ENCODE results near the gene HOTAIR. TPM values are rescaled to one million over a fixed set of nuclear protein-coding genes. Genes with fewer than 3 reads are reported as not detected.

Gene HOTAIR
- total RNA-seq, 3 donors from 2014 or later (not counting 1 experiment from before 2014, with no cell fraction given): not detected

DNA sequence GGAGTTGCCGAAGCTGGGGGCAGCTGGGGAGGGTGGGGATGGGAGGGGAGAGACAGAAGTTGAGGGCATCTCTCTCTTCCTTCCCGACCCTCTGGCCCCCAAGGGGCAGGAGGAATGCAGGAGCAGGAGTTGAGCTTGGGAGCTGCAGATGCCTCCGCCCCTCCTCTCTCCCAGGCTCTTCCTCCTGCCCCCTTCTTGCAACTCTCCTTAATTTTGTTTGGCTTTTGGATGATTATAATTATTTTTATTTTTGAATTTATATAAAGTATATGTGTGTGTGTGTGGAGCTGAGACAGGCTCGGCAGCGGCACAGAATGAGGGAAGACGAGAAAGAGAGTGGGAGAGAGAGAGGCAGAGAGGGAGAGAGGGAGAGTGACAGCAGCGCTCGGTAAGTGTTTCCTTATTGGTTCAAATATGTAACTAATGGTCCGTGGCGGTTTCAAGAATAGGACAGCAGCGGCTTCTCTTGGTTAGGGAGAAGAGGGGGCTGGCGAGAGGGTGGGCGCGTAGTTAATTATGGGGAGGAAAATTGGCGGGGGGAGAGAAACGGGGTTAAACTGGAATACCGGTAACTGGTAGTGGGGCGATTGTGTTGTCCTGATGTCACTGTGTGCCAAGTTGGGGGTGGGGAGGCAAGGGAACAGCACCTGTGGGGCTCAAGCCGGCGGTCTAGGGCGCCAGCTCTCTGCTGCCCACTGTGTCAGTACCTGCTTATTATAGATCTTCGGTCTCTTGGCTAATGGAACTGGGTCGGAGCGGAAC lies 42.5 kb upstream of the HOTAIR start:
- intact Hi-C loops (cut with micrococcal nuclease): loop anchor here (2.0 to 10.0 kb wide), 2 partner anchors 16 to 268 kb away; partner anchors contain the start of genes CBX5, HNRNPA1 and HOXC5
- 5% methylated on average over 23 of the region's 24 CpGs for WGBS (ENCODE audit: insufficient coverage)
- H3K36me3 Mint-ChIP-seq: no peaks in the 10 kb centered on the region
- TF ChIP-seq, protein P1, sequence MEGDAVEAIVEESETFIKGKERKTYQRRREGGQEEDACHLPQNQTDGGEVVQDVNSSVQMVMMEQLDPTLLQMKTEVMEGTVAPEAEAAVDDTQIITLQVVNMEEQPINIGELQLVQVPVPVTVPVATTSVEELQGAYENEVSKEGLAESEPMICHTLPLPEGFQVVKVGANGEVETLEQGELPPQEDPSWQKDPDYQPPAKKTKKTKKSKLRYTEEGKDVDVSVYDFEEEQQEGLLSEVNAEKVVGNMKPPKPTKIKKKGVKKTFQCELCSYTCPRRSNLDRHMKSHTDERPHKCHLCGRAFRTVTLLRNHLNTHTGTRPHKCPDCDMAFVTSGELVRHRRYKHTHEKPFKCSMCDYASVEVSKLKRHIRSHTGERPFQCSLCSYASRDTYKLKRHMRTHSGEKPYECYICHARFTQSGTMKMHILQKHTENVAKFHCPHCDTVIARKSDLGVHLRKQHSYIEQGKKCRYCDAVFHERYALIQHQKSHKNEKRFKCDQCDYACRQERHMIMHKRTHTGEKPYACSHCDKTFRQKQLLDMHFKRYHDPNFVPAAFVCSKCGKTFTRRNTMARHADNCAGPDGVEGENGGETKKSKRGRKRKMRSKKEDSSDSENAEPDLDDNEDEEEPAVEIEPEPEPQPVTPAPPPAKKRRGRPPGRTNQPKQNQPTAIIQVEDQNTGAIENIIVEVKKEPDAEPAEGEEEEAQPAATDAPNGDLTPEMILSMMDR (IDR thresholded peaks at IDR 0.05): no peak
- peak; percentile 40 to 46 (median 43) for ATAC-seq
- peak overlapping the region; percentile 81 for H3K4me3 Mint-ChIP-seq
- peak in 1 of 2 donors; percentile 26 for DNase-seq
- H3K27me3 ChIP-seq (ENCODE audit: control insufficient read depth, insufficient read depth, low read length): peaks cover 55% of the 10 kb centered on the region
- peak overlapping the region; percentile 55 for H3K4me3 ChIP-seq (ENCODE audit: low read length)
- H3K9me3 ChIP-seq (ENCODE audit: control insufficient read depth, insufficient read depth, low read length): no peaks in the 10 kb centered on the region
- peaks cover 14 to 37% of the 10 kb centered on the region in 2 donors for H3K4me1 Mint-ChIP-seq
- peaks cover 33% of the 10 kb centered on the region for H3K4me1 ChIP-seq (ENCODE audit: control insufficient read depth, insufficient read depth, low read length)
- peaks cover 43 to 56% of the 10 kb centered on the region in 2 donors for H3K27me3 Mint-ChIP-seq (ENCODE audit: low read depth in 2 of 2)
- peak overlapping the region; percentile 23 to 89 for H3K27ac Mint-ChIP-seq
- H3K36me3 ChIP-seq (ENCODE audit: control insufficient read depth, insufficient read depth, low read length): no peaks in the 10 kb centered on the region
- peak overlapping the region; percentile 26 for H3K27ac ChIP-seq (ENCODE audit: low read length)
- H3K9me3 Mint-ChIP-seq: no peaks in the 10 kb centered on the region

DNA sequence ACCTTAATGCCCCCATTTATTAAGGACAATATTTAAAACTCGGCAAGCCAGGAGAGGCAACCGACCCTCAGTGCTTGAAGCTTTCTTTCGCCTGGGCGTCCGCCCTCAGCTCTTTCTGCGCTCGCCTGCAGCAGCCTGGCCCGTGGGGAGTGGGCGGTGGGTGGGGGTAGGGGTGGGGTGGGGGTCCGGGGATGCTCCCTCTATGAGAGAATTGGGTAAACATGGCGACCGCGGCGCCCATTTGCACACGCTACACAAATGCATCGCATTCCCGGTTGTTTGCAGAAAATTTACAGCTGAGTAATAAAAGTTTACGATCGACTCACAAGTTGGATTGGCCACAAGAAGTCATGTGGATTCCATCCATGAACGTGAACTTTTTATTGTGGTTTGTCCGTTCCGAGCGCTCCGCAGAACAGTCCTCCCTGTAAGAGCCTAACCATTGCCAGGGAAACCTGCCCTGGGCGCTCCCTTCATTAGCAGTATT lies 41.8 kb upstream of the HOTAIR start:
- Histone ChIP-seq H3K27me3 (ENCODE audit: control insufficient read depth, insufficient read depth, low read length) (peaks cover 57% of the 10 kb centered on the region), H3K4me1 (ENCODE audit: control insufficient read depth, insufficient read depth, low read length) (peaks cover 33% of the 10 kb centered on the region), H3K36me3 (ENCODE audit: control insufficient read depth, insufficient read depth, low read length) (no peaks in the 10 kb centered on the region), H3K4me3 (ENCODE audit: low read length) (no peak overlapping the region), H3K9me3 (ENCODE audit: control insufficient read depth, insufficient read depth, low read length) (no peaks in the 10 kb centered on the region), H3K27ac (ENCODE audit: low read length) (no peak overlapping the region)
- WGBS (ENCODE audit: insufficient coverage): 7% methylated on average over 21 of the region's 25 CpGs
- no peaks in the 10 kb centered on the region for H3K9me3 Mint-ChIP-seq
- peaks cover 45 to 56% of the 10 kb centered on the region in 2 donors for H3K27me3 Mint-ChIP-seq (ENCODE audit: low read depth in 2 of 2)
- ATAC-seq: no peak
- no peaks in the 10 kb centered on the region for H3K36me3 Mint-ChIP-seq
- intact Hi-C loops (cut with micrococcal nuclease): loop anchor here (2.0 to 10.0 kb wide), 2 partner anchors 16 to 268 kb away; partner anchors contain the start of genes CBX5, HNRNPA1 and HOXC5
- H3K4me1 Mint-ChIP-seq: peaks cover 16 to 39% of the 10 kb centered on the region in 2 donors
- TF ChIP-seq, protein P1 (IDR thresholded peaks at IDR 0.05): no peak
- no peak for DNase-seq
- no peak overlapping the region for H3K27ac Mint-ChIP-seq
- peak overlapping the region; percentile 40 for H3K4me3 Mint-ChIP-seq

DNA sequence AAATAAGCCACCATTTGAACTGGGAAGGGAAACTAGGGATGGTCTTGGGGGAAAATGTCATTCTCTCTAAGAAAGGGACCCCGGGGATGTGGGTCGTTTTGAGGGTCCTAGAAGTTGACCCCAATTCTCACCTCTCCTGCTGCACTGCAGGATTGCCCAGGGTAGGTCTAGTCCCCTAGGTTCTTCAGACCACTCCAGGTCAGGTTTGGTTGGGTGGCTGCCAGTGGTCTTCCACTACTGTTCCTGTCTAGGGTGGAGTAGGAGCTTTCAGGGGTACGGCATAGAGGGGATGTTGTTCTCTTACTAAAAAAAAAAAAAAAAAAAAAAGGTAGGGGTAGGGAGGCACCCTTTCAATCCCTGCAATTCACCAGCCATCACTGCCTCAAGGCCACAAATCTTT lies 41.3 kb upstream of the HOTAIR start:
- Mint-ChIP-seq H3K4me1 (peaks cover 20 to 44% of the 10 kb centered on the region in 2 donors), H3K27me3 (ENCODE audit: low read depth in 2 of 2) (peaks cover 45 to 55% of the 10 kb centered on the region in 2 donors), H3K36me3 (no peaks in the 10 kb centered on the region), H3K27ac (no peak overlapping the region), H3K4me3 (peak overlapping the region; percentile 40), H3K9me3 (no peaks in the 10 kb centered on the region)
- no peak for DNase-seq
- WGBS (ENCODE audit: insufficient coverage): 17% methylated on average over 2 of the region's 3 CpGs
- Histone ChIP-seq H3K4me1 (ENCODE audit: control insufficient read depth, insufficient read depth, low read length) (peaks cover 33% of the 10 kb centered on the region), H3K27ac (ENCODE audit: low read length) (no peak overlapping the region), H3K4me3 (ENCODE audit: low read length) (no peak overlapping the region), H3K9me3 (ENCODE audit: control insufficient read depth, insufficient read depth, low read length) (no peaks in the 10 kb centered on the region), H3K36me3 (ENCODE audit: control insufficient read depth, insufficient read depth, low read length) (no peaks in the 10 kb centered on the region), H3K27me3 (ENCODE audit: control insufficient read depth, insufficient read depth, low read length) (peaks cover 61% of the 10 kb centered on the region)
- TF ChIP-seq, protein P1 (IDR thresholded peaks at IDR 0.05): no peak
- no peak for ATAC-seq
- intact Hi-C loops (cut with micrococcal nuclease): loop anchor here (2.0 to 10.0 kb wide), 2 partner anchors 17 to 269 kb away; partner anchors contain the start of genes CBX5, HNRNPA1 and HOXC5

Measured in natural killer cell (primary cell).